Neural cell (in vitro differentiated cells): ENCODE measurements around the gene MEF2A. TPM values are rescaled to one million over a fixed set of nuclear protein-coding genes. Genes with fewer than 3 reads are reported as not detected.

ENCODE experiments used
- H2AFZ ChIP-seq: fragments of 200-600, 300-800 bp; sonication (generic), shearing (Covaris generic); 2 replicates; pipeline ENCODE4 v1.6.0; 2014; ENCODE audit warnings: low read depth, mild to moderate bottlenecking, antibody characterized with exemption, low read length, moderate library complexity
- H3F3A ChIP-seq: fragments of 200-600 bp; shearing (Covaris generic); 2 replicates; pipeline ENCODE4 v1.6.1; 2016; ENCODE audit warnings: mild to moderate bottlenecking, moderate library complexity, mixed read lengths, antibody characterized with exemption, low read length; ENCODE audit not compliant: insufficient read depth, poor library complexity, severe bottlenecking
- H3K27ac ChIP-seq: fragments of 200-600, 300-800 bp; sonication (generic), shearing (Covaris generic); 2 replicates; pipeline ENCODE4 v1.5.1; 2014; ENCODE audit warnings: mild to moderate bottlenecking, low read length, moderate library complexity
- H3K27me3 ChIP-seq: fragments of 300-800, 200-600 bp; sonication (generic), shearing (Covaris generic); 2 replicates; pipeline ENCODE4 v1.6.0; 2014; ENCODE audit warnings: mild to moderate bottlenecking, low read depth, low read length, moderate library complexity; ENCODE audit not compliant: insufficient read depth
- H3K36me3 ChIP-seq: fragments of 300-800, 200-600 bp; sonication (generic), shearing (Covaris generic); 2 replicates; pipeline ENCODE4 v1.5.1; 2014; ENCODE audit warnings: mild to moderate bottlenecking, antibody characterized with exemption, low read length, moderate library complexity; ENCODE audit not compliant: insufficient read depth
- H3K4me2 ChIP-seq: fragments of 300-800, 200-600 bp; sonication (generic), shearing (Covaris generic); 2 replicates; pipeline ENCODE4 v1.6.0; 2014; ENCODE audit warnings: mild to moderate bottlenecking, low read length
- H3K4me3 ChIP-seq: fragments of 300-800, 200-600 bp; sonication (generic), shearing (Covaris generic); 2 replicates; pipeline ENCODE4 v1.5.1; 2014; ENCODE audit warnings: mild to moderate bottlenecking, low read length, moderate library complexity
- H3K79me2 ChIP-seq: fragments of 200-600 bp; shearing (Covaris generic); replicated peaks from 2 replicates; pipeline ENCODE4 v1.6.0; 2014; ENCODE audit warnings: mild to moderate bottlenecking, low read length, moderate library complexity; ENCODE audit not compliant: insufficient read depth
- H3K9ac ChIP-seq: fragments of 300-800, 200-600 bp; sonication (generic), shearing (Covaris generic); 2 replicates; pipeline ENCODE4 v1.6.1; 2016; ENCODE audit warnings: mild to moderate bottlenecking, low read length, mixed read lengths
- H3K9me2 ChIP-seq: fragments of 200-600 bp; shearing (Covaris generic); 2 replicates; pipeline ENCODE4 v1.6.1; 2016; ENCODE audit warnings: mild to moderate bottlenecking, low read length, mixed read lengths; ENCODE audit not compliant: insufficient read depth
- H3K9me3 ChIP-seq: fragments of 200-600, 300-800 bp; sonication (generic), shearing (Covaris generic); 2 replicates; pipeline ENCODE4 v1.6.1; 2016; ENCODE audit warnings: mild to moderate bottlenecking, mixed run types, low read length, moderate library complexity, mixed read lengths
- H4K20me1 ChIP-seq: fragments of 200-600 bp; shearing (Covaris generic); 2 replicates; pipeline ENCODE4 v1.6.1; 2016; ENCODE audit warnings: mild to moderate bottlenecking, mixed run types; ENCODE audit not compliant: insufficient read depth
- CTCF ChIP-seq: fragments of 450-650 bp; IDR thresholded peaks from 2 replicates; pipeline ENCODE4 v1.5.1; 2014; ENCODE audit warnings: antibody characterized with exemption, mild to moderate bottlenecking, moderate library complexity; ENCODE audit not compliant: poor library complexity, severe bottlenecking
- EP300 ChIP-seq: fragments of 450-650 bp; conservative IDR thresholded peaks from 2 replicates; pipeline ENCODE4 v1.6.1; 2014; ENCODE audit warnings: antibody characterized with exemption, mild to moderate bottlenecking, moderate library complexity; ENCODE audit not compliant: poor library complexity, severe bottlenecking
- EZH2 ChIP-seq: fragments of 200-600, 300-800 bp; shearing (Covaris generic), sonication (generic); IDR thresholded peaks from 2 replicates; pipeline ENCODE4 v1.6.1; 2014; ENCODE audit warnings: antibody characterized with exemption, low read length, borderline replicate concordance, mild to moderate bottlenecking; ENCODE audit not compliant: insufficient read depth, poor library complexity, severe bottlenecking
- MXI1 ChIP-seq: fragments of 450-650 bp; conservative IDR thresholded peaks from 2 replicates; pipeline ENCODE4 v1.6.1; 2014; ENCODE audit warnings: antibody characterized with exemption, mild to moderate bottlenecking; ENCODE audit not compliant: poor library complexity, severe bottlenecking
- POLR2AphosphoS5 ChIP-seq: IDR thresholded peaks from 2 replicates; pipeline ENCODE4 v1.6.1; 2012
- RAD21 ChIP-seq: fragments of 450-650 bp; conservative IDR thresholded peaks from 2 replicates; pipeline ENCODE4 v1.6.1; 2014; ENCODE audit warnings: antibody characterized with exemption, mild to moderate bottlenecking, moderate library complexity
- SMC3 ChIP-seq: fragments of 450-650 bp; conservative IDR thresholded peaks from 2 replicates; pipeline ENCODE4 v1.6.1; 2014; ENCODE audit warnings: antibody characterized with exemption, mild to moderate bottlenecking, moderate library complexity; ENCODE audit not compliant: poor library complexity
- TAF1 ChIP-seq: IDR thresholded peaks from 2 replicates; pipeline ENCODE4 v1.6.1; 2012; ENCODE audit warnings: low read depth
- polyA plus RNA-seq: library from polyadenylated mRNA; depleted of rRNA; stranded (reverse); fragments of >200 nt; gene quantifications from 2 replicates; pipeline ENCODE4 v1.2.3, GENCODE V29; 2014
- TF ChIP-seq, protein P1 (sequence below): IDR thresholded peaks from 2 replicates; pipeline ENCODE4 v1.6.1; 2012; ENCODE audit warnings: borderline replicate concordance

The MEF2A gene
- polyA plus RNA-seq, 1 donor from 2014 or later: 32.2 TPM

DNA sequence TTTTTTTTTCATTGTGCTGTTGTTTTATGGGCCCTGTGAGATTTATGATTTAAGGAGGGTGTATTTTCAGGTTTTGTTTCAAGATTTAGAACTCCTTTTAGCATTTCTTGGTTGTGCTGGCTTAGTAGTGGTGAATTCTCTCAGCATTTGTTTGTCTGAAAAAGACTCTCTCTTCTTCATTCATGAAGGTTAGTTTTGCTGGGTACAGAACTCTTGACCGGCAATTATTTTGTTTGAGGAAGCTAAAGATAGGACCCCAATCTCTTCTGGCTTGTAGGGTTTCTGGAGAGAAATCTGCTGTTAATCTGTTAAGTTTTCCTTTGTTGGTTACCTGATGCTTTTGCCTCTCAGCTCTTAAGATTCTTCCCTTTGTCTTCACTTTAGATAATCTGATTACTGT lies 120.5 kb downstream of the MEF2A start:
- no peak overlapping the region for H3K9ac ChIP-seq
- no peaks in the 10 kb centered on the region for H3F3A ChIP-seq
- no peak overlapping the region for H2AFZ ChIP-seq
- no peak overlapping the region for H3K27ac ChIP-seq
- H3K4me2 ChIP-seq: no peak overlapping the region
- TF ChIP-seq MXI1 (no peak), TAF1 (no peak), SMC3 (no peak), EP300 (no peak), POLR2AphosphoS5 (no peak), CTCF (no peak), RAD21 (no peak), EZH2 (no peak)
- TF ChIP-seq, protein P1, sequence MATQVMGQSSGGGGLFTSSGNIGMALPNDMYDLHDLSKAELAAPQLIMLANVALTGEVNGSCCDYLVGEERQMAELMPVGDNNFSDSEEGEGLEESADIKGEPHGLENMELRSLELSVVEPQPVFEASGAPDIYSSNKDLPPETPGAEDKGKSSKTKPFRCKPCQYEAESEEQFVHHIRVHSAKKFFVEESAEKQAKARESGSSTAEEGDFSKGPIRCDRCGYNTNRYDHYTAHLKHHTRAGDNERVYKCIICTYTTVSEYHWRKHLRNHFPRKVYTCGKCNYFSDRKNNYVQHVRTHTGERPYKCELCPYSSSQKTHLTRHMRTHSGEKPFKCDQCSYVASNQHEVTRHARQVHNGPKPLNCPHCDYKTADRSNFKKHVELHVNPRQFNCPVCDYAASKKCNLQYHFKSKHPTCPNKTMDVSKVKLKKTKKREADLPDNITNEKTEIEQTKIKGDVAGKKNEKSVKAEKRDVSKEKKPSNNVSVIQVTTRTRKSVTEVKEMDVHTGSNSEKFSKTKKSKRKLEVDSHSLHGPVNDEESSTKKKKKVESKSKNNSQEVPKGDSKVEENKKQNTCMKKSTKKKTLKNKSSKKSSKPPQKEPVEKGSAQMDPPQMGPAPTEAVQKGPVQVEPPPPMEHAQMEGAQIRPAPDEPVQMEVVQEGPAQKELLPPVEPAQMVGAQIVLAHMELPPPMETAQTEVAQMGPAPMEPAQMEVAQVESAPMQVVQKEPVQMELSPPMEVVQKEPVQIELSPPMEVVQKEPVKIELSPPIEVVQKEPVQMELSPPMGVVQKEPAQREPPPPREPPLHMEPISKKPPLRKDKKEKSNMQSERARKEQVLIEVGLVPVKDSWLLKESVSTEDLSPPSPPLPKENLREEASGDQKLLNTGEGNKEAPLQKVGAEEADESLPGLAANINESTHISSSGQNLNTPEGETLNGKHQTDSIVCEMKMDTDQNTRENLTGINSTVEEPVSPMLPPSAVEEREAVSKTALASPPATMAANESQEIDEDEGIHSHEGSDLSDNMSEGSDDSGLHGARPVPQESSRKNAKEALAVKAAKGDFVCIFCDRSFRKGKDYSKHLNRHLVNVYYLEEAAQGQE: no peak
- no peaks in the 10 kb centered on the region for H3K9me2 ChIP-seq
- no peaks in the 10 kb centered on the region for H3K27me3 ChIP-seq
- no peaks in the 10 kb centered on the region for H3K9me3 ChIP-seq
- H3K36me3 ChIP-seq: no peaks in the 10 kb centered on the region
- H3K79me2 ChIP-seq: no peaks in the 10 kb centered on the region
- H3K4me3 ChIP-seq: no peak overlapping the region
- no peaks in the 10 kb centered on the region for H4K20me1 ChIP-seq

DNA sequence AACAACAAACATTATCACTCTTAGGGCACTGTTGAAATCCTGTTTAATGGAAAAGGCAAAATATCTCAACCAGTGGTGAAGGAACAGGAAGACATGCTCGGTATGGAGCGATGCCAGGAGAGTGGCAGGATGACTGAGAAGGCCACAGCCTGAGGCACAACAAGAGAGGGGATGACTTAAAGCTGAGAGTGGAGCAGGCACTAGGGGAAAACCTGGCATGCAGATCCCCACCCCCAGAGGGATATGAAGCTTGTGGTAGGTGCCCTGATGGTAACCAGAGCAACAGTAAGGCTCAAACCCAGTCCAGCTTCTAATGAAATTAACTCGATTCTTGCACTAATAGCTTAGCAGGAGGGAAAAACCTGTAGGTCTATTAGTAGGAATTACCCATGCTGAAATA lies 127.0 kb downstream of the MEF2A start:
- Histone ChIP-seq H3K9me3 (no peaks in the 10 kb centered on the region), H4K20me1 (no peaks in the 10 kb centered on the region), H2AFZ (no peak overlapping the region), H3K79me2 (no peaks in the 10 kb centered on the region), H3F3A (no peaks in the 10 kb centered on the region), H3K9me2 (no peaks in the 10 kb centered on the region), H3K4me3 (no peak overlapping the region), H3K27me3 (no peaks in the 10 kb centered on the region), H3K4me2 (no peak overlapping the region), H3K27ac (no peak overlapping the region), H3K9ac (no peak overlapping the region), H3K36me3 (peaks cover 6% of the 10 kb centered on the region)
- no peak for TF ChIP-seq SMC3
- no peak for TF ChIP-seq CTCF
- TF ChIP-seq RAD21: no peak
- TF ChIP-seq, protein P1: no peak
- TF ChIP-seq POLR2AphosphoS5: no peak
- no peak for TF ChIP-seq EP300
- TF ChIP-seq MXI1: no peak
- no peak for TF ChIP-seq EZH2
- TF ChIP-seq TAF1: no peak
